Esophagus muscularis mucosa (tissue), 3 donors: ENCODE data around the gene FAM174B.

Experiments
- POLR2A ChIP-seq: fragments of 450-650 bp; IDR thresholded peaks from one replicate; pipeline ENCODE4 v1.6.1; 2017; ENCODE audit warnings: antibody characterized with exemption, moderate library complexity, mild to moderate bottlenecking, low read depth
- TF ChIP-seq, protein P1 (sequence below), 3 experiments: fragments of 200-600 bp in 2 of 3; fragments of 450-650 bp in 1 of 3; sonication (generic) in 2 of 3; IDR thresholded peaks; one replicate each; pipeline ENCODE4 v1.5.1; 2017 to 2019; ENCODE audit warnings: antibody characterized with exemption in 3 of 3, mild to moderate bottlenecking in 2 of 3, moderate library complexity in 1 of 3

DNA sequence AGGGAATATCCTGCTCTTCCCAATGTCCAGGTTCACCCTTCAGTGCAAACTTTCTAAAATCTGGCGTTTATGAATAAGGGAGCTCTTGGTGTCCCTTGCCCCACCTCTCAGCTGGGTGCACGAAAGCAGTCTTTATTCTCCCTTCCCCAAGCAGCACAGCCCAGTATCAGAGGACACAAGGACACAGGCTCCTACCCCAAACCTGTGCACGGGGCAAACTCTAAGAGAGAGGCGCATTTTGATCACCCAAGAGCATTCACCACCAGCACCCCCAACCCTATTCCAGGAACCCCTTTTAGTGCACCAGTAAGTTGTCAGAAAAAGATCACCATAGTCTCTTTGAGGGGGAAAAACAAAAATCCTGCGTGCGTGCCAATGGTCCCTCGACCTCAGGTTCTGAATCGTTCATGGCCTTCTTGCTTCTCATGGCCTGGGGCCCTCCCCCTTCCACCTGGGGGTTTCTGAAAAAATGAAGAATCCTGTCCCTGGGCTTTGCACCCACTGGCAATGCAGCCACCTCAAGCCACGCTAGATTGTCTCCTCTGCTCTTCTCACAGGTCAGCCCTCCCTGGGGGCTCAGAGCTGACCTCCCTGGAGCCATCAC lies 78.9 kb downstream of the FAM174B start:
- TF ChIP-seq, protein P1, sequence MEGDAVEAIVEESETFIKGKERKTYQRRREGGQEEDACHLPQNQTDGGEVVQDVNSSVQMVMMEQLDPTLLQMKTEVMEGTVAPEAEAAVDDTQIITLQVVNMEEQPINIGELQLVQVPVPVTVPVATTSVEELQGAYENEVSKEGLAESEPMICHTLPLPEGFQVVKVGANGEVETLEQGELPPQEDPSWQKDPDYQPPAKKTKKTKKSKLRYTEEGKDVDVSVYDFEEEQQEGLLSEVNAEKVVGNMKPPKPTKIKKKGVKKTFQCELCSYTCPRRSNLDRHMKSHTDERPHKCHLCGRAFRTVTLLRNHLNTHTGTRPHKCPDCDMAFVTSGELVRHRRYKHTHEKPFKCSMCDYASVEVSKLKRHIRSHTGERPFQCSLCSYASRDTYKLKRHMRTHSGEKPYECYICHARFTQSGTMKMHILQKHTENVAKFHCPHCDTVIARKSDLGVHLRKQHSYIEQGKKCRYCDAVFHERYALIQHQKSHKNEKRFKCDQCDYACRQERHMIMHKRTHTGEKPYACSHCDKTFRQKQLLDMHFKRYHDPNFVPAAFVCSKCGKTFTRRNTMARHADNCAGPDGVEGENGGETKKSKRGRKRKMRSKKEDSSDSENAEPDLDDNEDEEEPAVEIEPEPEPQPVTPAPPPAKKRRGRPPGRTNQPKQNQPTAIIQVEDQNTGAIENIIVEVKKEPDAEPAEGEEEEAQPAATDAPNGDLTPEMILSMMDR (IDR thresholded peaks at IDR 0.05): no peak
- TF ChIP-seq POLR2A: no peak
